ENCODE results near the gene SPATA25.
"Not testable (repeated sequence)": the region's sequence is repeated elsewhere in the genome, so short reads cannot be mapped to it uniquely, and the experiment has no call there.

The SPATA25 gene

GRCh38 chr20:45912344-45912682, 24.9 kb upstream of the SPATA25 start:
- DNase-seq: no peak

- no peak for DNase-seq
These were observed 24.3 kb upstream of the SPATA25 start, which contains the start of gene PLTP for GRCh38 chr20:45911486-45912343. Gene PLTP, minus strand, starts transcription at chr20:45912155. Its CDS starts 703 bp downstream, at chr20:45911452.

- DNase-seq: peak; percentile 97
These were observed 23.5 kb upstream of the SPATA25 start for GRCh38 chr20:45910670-45911485.

- no peak for DNase-seq
These were observed 22.6 kb upstream of the SPATA25 start for GRCh38 chr20:45909817-45910669.

- no peak for DNase-seq
These were observed 21.9 kb upstream of the SPATA25 start for GRCh38 chr20:45909336-45909808.

GRCh38 chr20:45908084-45908483, 20.7 kb upstream of the SPATA25 start:
- DNase-seq: no peak

- DNase-seq: no peak
These were observed 20.0 kb upstream of the SPATA25 start for GRCh38 chr20:45907219-45907948.

- DNase-seq: peak; percentile 77
These were observed 18.2 kb upstream of the SPATA25 start for GRCh38 chr20:45905505-45906079.

GRCh38 chr20:45904583-45905504, 17.4 kb upstream of the SPATA25 start:
- no peak for DNase-seq

GRCh38 chr20:45902199-45902701, 14.8 kb upstream of the SPATA25 start:
- DNase-seq: no peak

- not testable (repeated sequence) for DNase-seq
These were observed 13.9 kb upstream of the SPATA25 start for GRCh38 chr20:45901332-45901731.

GRCh38 chr20:45899046-45899835, 11.8 kb upstream of the SPATA25 start:
- DNase-seq: no peak

GRCh38 chr20:45898285-45898684, 10.9 kb upstream of the SPATA25 start:
- DNase-seq: no peak

- DNase-seq: no peak
These were observed 10.3 kb upstream of the SPATA25 start for GRCh38 chr20:45897692-45898091.

GRCh38 chr20:45897289-45897688, 9.9 kb upstream of the SPATA25 start:
- no peak for DNase-seq

GRCh38 chr20:45896641-45897161, 9.3 kb upstream of the SPATA25 start:
- no peak for DNase-seq

- DNase-seq: no peak
These were observed 7.4 kb upstream of the SPATA25 start for GRCh38 chr20:45894797-45895196.

- no peak for DNase-seq
These were observed 6.4 kb upstream of the SPATA25 start for GRCh38 chr20:45893831-45894230.

- DNase-seq: no peak
These were observed 5.5 kb upstream of the SPATA25 start for GRCh38 chr20:45892828-45893500.
